Measurements from ENCODE around the gene CNTNAP5. TPM values are rescaled to one million over a fixed set of nuclear protein-coding genes. Genes with fewer than 3 reads are reported as not detected.

CNTNAP5 gene
- total and polyA plus RNA-seq, 2 of the 4 experiments (the other 2 are of a cell fraction) = not detected

- Histone ChIP-seq H3K9ac (ENCODE audit: low read depth, low read length) (no peak overlapping the region), H2AK5ac (ENCODE audit: low read depth, low read length) (no peak overlapping the region), H3K4me2 (ENCODE audit: low read depth, low read length) (no peak overlapping the region), H3K4ac (ENCODE audit: low read depth, low read length) (no peak overlapping the region), H4K8ac (ENCODE audit: low read depth in 2 of 2, low read length in 2 of 2) (no peak overlapping the region), H3K4me1 (ENCODE audit: control insufficient read depth, insufficient read depth, low read length) (no peaks in the 10 kb centered on the region), H2BK120ac (ENCODE audit: low read depth, low read length) (no peak overlapping the region), H3K4me3 (ENCODE audit: insufficient read depth, low read depth, low read length) (no peak overlapping the region), H3K18ac (ENCODE audit: low read depth, low read length) (no peak overlapping the region), H3K27ac (ENCODE audit: insufficient read depth, low read length) (no peak overlapping the region), H3K36me3 (ENCODE audit: control insufficient read depth, insufficient read depth, low read length) (no peaks in the 10 kb centered on the region), H3K9me1 (ENCODE audit: insufficient read depth, low read length) (no peaks in the 10 kb centered on the region), H2BK5ac (ENCODE audit: low read depth, low read length, poor library complexity, severe bottlenecking) (no peak overlapping the region), H3K27me3 (ENCODE audit: control insufficient read depth, insufficient read depth, low read length) (no peaks in the 10 kb centered on the region), H2BK20ac (ENCODE audit: low read depth, low read length) (no peak overlapping the region), H4K91ac (ENCODE audit: insufficient read depth, low read depth, low read length) (no peak overlapping the region), H3K14ac (replicated peaks; ENCODE audit: low read depth, low read length) (no peak overlapping the region), H4K20me1 (ENCODE audit: insufficient read depth, low read length) (no peaks in the 10 kb centered on the region), H2BK15ac (ENCODE audit: low read depth, low read length) (no peak overlapping the region), H3K79me1 (ENCODE audit: low read depth in 1 of 2, low read length in 2 of 2) (no peaks in the 10 kb centered on the region), H2AFZ (replicated peaks; ENCODE audit: low read length, poor library complexity) (no peak overlapping the region), H3K23ac (ENCODE audit: low read depth, low read length) (no peak overlapping the region), H2AK9ac (replicated peaks; ENCODE audit: low read depth, low read length, poor library complexity) (no peak overlapping the region), H4K5ac (ENCODE audit: low read depth, low read length) (no peak overlapping the region), H3K56ac (ENCODE audit: extremely low read depth, insufficient read depth, low read length) (no peak overlapping the region), H3K9me3 (ENCODE audit: control insufficient read depth, insufficient read depth, low read length) (peaks cover 14% of the 10 kb centered on the region)
- CTCF ChIA-PET = no interaction called here
- DNase-seq = no peak
- no peak for ATAC-seq (ENCODE audit: low read depth)
- BruUV-seq (replicated peaks) = no TSS peak
- dilution Hi-C loops (cut with HindIII; ENCODE audit: low sequenced_read_pairs, unreplicated experiment) = no loop called here
- in situ Hi-C loops (cut with MboI; ENCODE audit: low sequenced_read_pairs) = no loop called here
- intact Hi-C loops (cut with micrococcal nuclease) = no loop called here
- no CpG with 5 or more reads among the region's 2 CpGs for WGBS, 2 experiments (ENCODE audit: extremely low coverage in 2 of 2, insufficient read length in 1 of 2)
- POLR2A ChIA-PET (ENCODE audit: unreplicated experiment) = no interaction called here
- no peak for TF ChIP-seq FOS (IDR thresholded peaks at IDR 0.05; ENCODE audit: low read depth, low read length)
- no peak for TF ChIP-seq RFX5 (IDR thresholded peaks at IDR 0.05; ENCODE audit: low read depth, low read length)
Observed at GRCh38 chr2:124426625-124427024, 401.5 kb downstream of the CNTNAP5 start.

Data from IMR-90 (cell line).